ENCODE data around the gene GLI3.
A peak's percentile ranks its signal among the peaks of the same experiment; 100 is the strongest.

GLI3 gene

GRCh38 chr7:42151309-42151708, 85.7 kb downstream of the GLI3 start:
- H3K4me3 ChIP-seq (ENCODE audit: low read length) = peak overlapping the region; percentile 12
- no peak for TF ChIP-seq CTCF (conservative IDR thresholded peaks at IDR 0.05; ENCODE audit: low read length)
- peak; percentile 79 for DNase-seq (ENCODE audit: low read depth)

- no peak for DNase-seq (ENCODE audit: low read depth)
- no peak for TF ChIP-seq CTCF (conservative IDR thresholded peaks at IDR 0.05; ENCODE audit: low read length)
- H3K4me3 ChIP-seq (ENCODE audit: low read length) = no peak overlapping the region
Measured at GRCh38 chr7:42145539-42145938, 91.5 kb downstream of the GLI3 start.

- no peak overlapping the region for H3K4me3 ChIP-seq (ENCODE audit: low read length)
- peak; percentile 88 for DNase-seq (ENCODE audit: low read depth)
- no peak for TF ChIP-seq CTCF (conservative IDR thresholded peaks at IDR 0.05; ENCODE audit: low read length)
Measured at GRCh38 chr7:42144604-42145003, 92.4 kb downstream of the GLI3 start.

- DNase-seq (ENCODE audit: low read depth) = peak; percentile 65
- TF ChIP-seq CTCF (conservative IDR thresholded peaks at IDR 0.05; ENCODE audit: low read length) = no peak; the same call in 1 of the 2 replicates
- peak overlapping the region; percentile 17 for H3K4me3 ChIP-seq (ENCODE audit: low read length)
Measured at GRCh38 chr7:42143711-42144600, 93.1 kb downstream of the GLI3 start.

GRCh38 chr7:42142089-42142488, 94.9 kb downstream of the GLI3 start:
- TF ChIP-seq CTCF (conservative IDR thresholded peaks at IDR 0.05; ENCODE audit: low read length) = no peak
- no peak for DNase-seq (ENCODE audit: low read depth)
- no peak overlapping the region for H3K4me3 ChIP-seq (ENCODE audit: low read length)

GRCh38 chr7:42139751-42140150, 97.3 kb downstream of the GLI3 start:
- DNase-seq (ENCODE audit: low read depth) = no peak
- TF ChIP-seq CTCF (conservative IDR thresholded peaks at IDR 0.05; ENCODE audit: low read length) = no peak
- H3K4me3 ChIP-seq (ENCODE audit: low read length) = no peak overlapping the region

GRCh38 chr7:42138691-42139090, 98.3 kb downstream of the GLI3 start:
- no peak for TF ChIP-seq CTCF (conservative IDR thresholded peaks at IDR 0.05; ENCODE audit: low read length)
- H3K4me3 ChIP-seq (ENCODE audit: low read length) = no peak overlapping the region
- DNase-seq (ENCODE audit: low read depth) = no peak
